Stimulated activated CD8-positive, alpha-beta memory T cell treated with anti-CD3 and anti-CD28 coated beads, Interleukin-15, amount 100 ng/mL, for 1 hour (primary cell): ENCODE data around the gene NANOGP8.
"Not testable (repeated sequence)": the region's sequence is repeated elsewhere in the genome, so short reads cannot be mapped to it uniquely, and the experiment has no call there.

Experiments
- DNase-seq: peaks from one replicate; pipeline ENCODE4 v3.0.0-alpha.2; 2020; ENCODE audit warnings: low read depth

NANOGP8 gene

GRCh38 chr15:35085176-35085919 lies at the start of gene NANOGP8:
TSS of gene NANOGP8 (minus strand) at chr15:35085295. CDS start at chr15:35085110, 185 bp downstream.
- not testable (repeated sequence) for DNase-seq

DNA sequence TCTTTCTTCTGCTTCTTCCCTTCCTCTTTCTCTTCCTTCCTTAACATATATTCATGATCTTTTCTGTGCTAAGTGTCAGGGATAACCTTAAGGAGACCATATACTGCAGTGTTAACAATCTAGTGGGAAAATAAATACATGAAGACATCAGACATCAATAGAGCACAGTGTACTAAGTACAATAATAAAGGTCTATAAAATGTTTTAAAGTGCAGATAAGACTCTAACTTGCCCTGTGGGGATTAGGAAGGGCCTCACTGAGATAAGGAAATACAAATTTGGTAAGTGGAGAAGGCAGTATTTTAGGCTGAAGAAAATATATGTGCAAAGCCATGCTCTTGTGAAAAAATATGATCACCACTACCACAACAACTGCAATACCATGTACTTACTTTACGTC lies 49.2 kb upstream of the NANOGP8 start:
- DNase-seq = no peak

DNA sequence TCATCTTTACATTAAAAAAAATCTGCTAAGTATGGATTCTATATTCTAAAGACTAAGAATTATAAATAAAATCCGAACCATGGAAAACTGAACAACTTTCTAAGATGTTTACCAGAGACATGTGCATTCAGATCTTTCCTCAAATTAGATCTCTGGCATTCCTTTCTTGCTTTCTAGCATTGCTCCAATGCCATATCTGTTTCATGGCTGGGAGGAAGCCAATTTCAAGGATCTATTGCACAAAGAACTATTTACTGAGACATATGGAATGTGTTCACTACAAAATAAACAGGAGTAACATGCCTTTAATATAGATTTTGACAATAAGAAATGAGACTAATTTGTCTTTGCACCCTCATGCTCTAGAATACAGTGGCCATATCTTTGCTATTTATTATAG lies 45.1 kb upstream of the NANOGP8 start:
- no peak for DNase-seq

DNA sequence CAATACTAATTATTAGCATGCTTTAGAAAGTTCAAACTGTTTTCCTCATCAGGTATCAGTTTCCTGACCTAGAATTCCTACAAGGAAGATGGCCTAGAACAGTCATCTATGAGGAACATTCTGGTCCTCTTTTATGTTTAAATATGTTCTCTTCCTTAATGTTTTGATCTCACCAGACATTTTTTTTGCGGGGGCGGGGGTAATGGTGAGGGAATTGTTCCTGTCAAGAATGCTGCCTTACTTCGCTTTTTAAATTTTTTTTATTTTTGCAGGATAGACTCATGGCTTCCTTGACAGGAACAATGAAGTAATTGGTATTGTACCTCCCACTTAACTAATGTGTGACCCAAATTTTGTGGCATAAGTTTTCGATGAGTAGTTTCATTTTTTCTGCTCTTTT lies 44.3 kb upstream of the NANOGP8 start:
- DNase-seq = no peak

DNA sequence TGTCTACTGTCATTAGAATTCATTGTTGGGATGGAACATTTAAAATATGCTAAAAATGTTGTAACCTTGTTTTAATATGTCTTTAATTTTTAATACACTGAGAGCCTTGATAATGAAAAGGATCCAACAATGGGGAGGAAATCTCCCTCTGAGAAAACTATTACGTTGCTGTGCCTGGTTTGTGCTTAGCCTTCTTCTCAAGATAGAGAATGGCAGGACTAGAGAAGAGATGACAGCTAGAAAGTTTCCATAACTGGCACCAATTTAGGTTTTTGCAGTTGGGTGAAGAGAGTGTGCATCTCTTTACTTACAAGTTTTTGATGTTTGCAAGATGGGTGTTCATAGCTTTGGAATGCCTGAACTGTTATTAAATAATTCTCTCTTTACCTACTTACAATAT lies 42.6 kb upstream of the NANOGP8 start:
- no peak for DNase-seq

DNA sequence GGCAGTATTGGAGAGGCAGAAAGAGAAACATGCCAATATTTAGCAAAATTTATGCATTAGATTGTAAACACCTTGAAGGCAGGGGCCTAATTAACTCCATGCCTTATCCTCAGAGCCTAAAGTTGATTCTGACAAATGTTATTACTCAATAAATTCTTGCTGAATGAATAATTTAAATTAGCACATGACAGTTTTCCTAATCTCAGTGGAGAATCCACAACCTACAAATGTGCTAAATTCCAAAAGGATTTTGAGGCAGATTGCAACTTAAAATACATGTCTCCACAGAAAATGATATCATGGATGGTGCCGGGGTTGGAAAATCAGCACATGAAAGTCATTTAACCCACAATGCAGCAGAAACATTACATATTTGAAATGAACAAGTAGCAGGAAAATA lies 41.1 kb upstream of the NANOGP8 start:
- DNase-seq = no peak

DNA sequence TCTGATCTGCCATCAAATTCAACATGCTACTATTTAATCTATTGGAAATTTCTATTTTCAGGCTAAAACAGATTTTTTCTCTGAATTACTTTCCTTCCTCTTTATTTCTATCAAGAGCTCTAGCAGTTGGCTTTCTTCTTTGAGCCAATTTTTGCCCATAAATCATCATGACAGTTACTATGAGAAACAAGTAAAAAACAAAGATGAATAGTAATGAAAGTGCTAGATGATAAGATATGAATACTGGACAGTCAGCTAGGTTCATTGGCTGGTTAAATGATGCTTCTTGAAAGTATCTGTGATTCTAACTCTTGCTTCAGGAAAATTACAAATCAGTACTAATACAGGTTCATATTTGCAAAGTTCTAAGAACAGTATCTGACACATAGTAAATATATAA lies 38.6 kb upstream of the NANOGP8 start:
- no peak for DNase-seq

- no peak for DNase-seq
These were observed 36.7 kb upstream of the NANOGP8 start for GRCh38 chr15:35121611-35122359.

DNA sequence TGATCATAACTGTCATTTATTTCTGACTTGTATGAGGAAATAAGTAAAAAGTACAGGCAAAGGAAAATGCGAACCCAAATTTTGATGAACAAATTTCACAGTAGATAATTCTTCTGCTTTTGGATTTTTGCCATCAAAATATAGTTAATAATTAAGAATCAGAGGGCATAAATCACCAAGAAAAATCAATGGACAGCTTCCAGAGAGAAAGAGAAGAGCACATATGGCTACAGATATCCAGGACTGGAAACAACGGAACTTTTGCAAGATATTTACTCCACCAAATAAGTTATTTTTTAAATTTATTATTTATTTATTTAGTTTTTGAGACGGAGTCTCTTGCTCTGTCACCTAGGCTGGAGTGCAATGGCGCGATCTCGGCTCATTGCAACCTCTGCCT lies 35.1 kb upstream of the NANOGP8 start:
- DNase-seq = no peak

- DNase-seq = no peak
These were observed 33.9 kb upstream of the NANOGP8 start for GRCh38 chr15:35118960-35119359.

GRCh38 chr15:35117543-35118265 lies 32.6 kb upstream of the NANOGP8 start:
- DNase-seq = no peak

GRCh38 chr15:35115155-35115725 lies 30.1 kb upstream of the NANOGP8 start:
- no peak for DNase-seq

- no peak for DNase-seq
These were observed 27.3 kb upstream of the NANOGP8 start for GRCh38 chr15:35112346-35112745.

GRCh38 chr15:35111861-35112260 lies 26.8 kb upstream of the NANOGP8 start:
- no peak for DNase-seq

DNA sequence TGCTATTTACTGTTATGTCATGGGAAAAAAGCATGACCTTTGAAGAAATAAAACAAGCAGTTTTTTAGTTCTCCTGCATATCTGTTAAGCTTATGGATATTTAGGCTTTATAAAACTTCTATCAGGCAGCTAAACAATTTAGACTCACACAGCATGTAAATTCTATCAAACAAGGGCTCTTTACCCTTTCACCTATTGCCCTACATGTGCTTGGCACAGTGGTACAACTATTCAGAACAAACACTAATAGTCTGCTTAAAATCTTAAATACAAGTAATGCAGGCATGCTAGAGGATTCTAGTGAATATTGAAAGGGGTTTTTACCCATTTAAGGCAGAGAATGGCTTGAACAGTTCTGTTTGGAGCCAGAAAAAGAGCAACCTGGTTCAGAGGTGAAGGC lies 23.4 kb upstream of the NANOGP8 start:
- no peak for DNase-seq

DNA sequence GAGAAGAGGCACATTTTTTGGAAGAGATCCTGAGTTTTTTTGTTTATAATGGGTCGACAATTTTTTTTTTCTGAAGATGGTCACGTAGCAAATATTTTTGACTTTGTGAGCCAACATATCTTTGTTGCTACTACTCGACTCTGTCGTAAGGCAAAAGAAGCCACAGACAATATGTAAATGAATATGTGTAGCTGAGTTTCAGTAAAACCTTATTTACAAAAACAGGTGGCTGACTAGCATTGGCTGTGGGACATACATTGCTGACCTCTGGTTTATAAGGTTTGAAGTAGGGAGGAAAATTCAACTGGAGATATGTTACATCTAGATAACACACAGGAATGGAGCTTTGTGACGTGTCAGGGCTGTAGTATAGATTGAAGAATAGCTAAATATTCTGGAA lies 22.5 kb upstream of the NANOGP8 start:
- DNase-seq = no peak

DNA sequence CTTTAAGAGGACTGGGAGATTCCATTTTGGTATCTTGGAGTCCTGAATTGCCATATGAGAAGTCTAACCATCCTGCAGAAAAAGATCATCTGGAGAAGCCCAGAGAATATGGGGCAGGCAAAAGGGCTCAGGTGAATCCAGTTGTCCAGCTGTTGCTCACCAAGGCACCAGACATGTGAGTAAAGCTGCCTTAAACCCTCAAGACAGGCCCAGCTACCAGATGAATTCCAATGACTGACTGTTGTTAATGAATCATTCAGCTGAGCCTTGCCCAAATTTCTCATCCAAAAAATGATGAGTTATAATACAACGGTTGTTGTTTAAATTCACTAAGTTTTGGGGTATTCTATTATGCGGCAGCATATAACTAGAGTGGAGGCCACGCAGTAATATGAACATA lies 22.0 kb upstream of the NANOGP8 start:
- DNase-seq = no peak

DNA sequence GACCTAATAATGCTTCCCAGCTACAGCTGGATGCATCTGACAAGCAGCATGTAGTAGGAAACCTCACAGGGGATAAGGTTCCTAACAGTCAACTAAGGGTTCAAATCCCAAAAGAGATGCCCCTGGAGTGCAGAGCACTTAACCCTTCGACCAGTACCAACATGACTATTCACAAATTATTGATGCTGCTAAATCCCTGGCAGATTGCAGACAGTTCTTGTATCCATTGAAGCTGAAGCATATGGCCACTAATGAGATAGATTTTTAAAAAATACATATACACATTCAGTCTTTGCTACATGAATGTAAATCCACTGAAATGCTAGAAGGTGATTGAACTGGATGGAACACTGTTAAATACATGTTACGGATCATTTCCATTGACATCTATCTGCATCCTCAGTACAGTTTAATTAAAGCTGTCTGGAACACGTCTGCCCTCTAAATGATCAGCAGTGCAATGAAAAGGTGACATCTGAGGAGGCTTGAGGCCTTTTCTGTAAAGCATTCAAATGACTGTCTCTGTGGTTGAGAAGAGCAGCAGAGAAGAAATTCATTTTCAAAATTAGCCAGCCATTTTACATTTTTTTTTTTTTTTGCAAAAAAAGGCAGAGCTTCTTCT lies 19.5 kb upstream of the NANOGP8 start:
- no peak for DNase-seq

DNA sequence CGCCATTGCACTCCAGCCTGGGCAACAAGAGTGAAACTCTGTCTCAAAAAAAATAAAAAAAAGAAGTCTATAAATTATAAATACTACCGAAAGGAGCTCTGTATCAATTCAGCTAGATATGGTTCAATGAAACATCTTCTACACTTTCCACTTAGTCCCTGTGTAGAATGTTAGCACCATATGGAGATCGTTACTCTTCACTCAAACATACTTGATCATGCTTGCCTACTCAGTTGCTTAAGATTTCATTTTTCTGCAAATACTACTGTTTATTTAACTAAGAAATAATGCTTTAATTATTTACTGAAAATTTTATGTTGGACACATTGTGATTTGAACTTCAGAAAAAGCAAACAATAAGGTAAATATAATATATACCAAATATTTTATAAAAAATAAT lies 17.1 kb upstream of the NANOGP8 start:
- no peak for DNase-seq

- no peak for DNase-seq
These were observed 16.2 kb upstream of the NANOGP8 start for GRCh38 chr15:35101335-35101734.

GRCh38 chr15:35098737-35099136 lies 13.6 kb upstream of the NANOGP8 start:
- DNase-seq = no peak

- no peak for DNase-seq
These were observed 10.8 kb upstream of the NANOGP8 start for GRCh38 chr15:35095941-35096340.
